GM18507 (cell line): ENCODE results near the gene TATDN2.
"Not testable (repeated sequence)": the region's sequence is repeated elsewhere in the genome, so short reads cannot be mapped to it uniquely, and the experiment has no call there.

Experiments used
- DNase-seq: peaks from one replicate; pipeline ENCODE4 v3.0.0; 2011; ENCODE audit warnings: low read depth; ENCODE audit not compliant: insufficient read length; ENCODE audit errors: extremely low spot score
- FAIRE-seq: peaks from 2 replicates; lab custom pipeline; 2011; peaks lifted over from hg19 to GRCh38; lab: Jason Lieb, UNC

Gene TATDN2

DNA sequence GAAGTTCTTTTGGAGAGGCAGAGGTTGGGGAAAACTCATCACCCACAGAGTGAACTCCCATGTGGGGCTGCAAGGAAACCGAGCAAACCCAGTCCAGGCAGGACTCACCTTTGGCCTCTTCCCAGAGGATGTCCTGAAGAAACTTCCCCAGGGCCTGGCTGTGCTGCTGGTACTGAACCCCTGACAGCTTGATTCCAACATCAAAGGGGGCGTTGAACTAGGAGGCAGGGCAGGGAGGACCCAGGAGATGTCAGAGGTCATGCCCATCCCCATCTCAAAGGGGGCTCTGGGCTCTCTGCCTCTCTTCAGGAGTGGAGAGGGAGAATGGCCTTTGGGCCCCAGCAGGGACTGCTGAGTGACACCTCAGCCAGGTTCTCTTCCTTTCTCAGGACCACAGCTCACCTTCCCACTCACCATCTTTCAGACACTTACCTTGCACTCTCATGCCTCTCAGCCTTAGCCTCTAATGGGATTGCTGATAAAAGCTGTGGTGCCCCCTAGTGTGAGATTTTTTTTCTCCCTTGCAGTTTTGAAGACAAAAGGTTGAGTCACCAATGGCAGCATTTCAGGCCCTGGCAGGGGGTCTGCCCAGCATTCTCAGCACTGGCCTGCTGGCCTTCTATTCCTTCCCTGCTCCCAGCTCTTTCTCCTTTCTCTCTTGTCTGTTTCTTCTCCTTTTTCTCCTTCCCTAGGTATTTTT, 38.5 kb downstream of the TATDN2 start:
- no peak for FAIRE-seq
- DNase-seq = no peak

DNA sequence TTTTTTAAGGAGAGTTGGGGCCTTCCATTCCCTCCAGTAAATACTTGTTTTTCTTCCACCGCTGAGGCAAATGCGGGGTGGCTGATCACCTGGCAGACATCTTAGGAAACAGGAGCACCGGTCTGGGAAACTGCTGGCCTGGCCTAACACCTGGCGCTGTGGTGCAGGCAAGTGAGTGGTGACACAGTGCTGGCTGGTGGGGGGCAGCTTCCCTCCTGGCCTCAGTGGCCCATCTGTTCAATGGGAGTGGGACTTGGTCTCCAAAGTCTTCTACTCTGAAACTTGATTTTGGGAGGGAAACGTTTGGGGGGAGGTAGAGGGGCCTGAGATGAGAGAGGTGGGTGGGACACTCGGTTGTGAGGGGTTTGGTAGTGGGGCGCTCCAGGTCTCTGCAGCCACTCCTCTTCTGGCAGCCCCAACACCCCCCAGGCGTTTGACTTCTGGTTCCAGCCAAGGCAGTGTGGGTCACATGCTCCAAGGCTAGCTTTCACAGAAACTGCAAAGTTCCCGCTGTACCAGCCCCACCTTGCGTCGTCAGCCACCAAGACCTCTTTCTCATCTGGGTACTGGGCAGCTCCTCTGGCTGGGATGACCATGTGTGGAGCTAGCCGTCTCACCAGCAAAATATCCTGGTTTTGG, 39.8 kb downstream of the TATDN2 start:
- no peak for DNase-seq
- no peak for FAIRE-seq

DNA sequence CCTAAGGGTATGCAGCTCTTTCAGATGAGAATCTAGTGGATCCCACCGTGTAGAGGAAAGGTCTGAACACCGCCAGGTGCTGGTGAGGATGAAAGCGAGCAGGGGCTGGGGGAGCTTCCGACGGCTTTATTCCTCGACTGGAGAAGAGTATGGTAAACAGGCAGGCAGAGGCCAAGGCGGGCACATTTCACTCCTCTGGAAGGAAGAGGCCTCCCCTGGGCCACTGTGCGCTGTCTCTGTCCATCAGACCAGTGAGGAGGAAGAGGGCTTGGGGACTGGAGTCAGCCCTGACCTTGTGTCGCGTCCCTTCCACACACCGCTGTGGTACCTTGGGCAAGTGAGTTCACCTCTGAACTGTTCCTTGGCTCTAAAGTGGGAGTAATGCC, 40.3 kb downstream of the TATDN2 start:
- FAIRE-seq (no peak), DNase-seq (no peak)

DNA sequence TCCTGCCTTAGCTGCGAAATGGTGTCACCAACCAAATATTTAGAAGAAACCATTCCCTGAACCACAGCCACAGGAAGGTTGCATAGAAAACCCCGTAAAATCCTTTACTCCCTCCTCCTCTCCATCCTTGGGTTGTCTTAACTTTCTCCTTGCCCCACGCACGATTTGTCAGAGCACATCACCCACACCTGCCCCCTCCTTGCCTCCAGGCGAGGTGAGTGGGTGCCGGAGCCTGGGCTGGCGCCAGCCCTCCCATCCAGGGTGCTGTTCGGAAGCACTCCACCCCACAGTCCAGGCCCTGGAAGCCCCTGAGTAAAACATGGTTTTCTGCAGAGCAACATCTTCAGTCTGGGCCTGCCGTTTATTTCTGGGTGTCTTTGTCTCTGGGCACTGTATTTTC, 40.8 kb downstream of the TATDN2 start:
- no peak for DNase-seq
- no peak for FAIRE-seq

DNA sequence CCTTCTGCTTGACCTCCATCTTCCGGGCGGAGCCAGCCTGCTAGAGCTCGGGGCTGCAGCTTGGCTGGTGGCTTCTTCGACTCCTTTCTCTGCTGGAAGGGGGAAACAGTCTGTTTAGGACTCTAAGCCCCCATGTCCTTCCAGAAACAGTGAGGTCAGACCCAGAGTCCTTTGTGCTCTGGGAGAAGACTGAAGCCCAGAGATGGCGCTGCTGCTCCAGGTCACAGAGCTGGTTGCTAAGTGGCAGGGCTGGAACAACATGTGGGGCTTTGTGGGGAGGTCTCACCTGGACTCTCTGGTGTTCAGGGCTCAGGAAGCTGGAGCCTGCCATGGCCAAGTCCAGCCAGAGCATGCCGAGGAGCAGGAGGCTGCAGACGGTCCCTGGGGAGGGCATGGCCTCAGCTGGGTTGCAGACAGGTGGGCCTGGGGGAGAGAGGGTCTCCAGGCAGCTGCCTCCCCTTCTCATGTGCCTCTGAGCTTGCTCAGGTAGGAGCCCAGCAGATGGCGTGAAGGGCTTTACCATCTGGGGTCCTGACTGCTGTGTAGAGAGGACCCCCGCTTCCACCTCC, 41.6 kb downstream of the TATDN2 start:
- DNase-seq = no peak
- no peak for FAIRE-seq

DNA sequence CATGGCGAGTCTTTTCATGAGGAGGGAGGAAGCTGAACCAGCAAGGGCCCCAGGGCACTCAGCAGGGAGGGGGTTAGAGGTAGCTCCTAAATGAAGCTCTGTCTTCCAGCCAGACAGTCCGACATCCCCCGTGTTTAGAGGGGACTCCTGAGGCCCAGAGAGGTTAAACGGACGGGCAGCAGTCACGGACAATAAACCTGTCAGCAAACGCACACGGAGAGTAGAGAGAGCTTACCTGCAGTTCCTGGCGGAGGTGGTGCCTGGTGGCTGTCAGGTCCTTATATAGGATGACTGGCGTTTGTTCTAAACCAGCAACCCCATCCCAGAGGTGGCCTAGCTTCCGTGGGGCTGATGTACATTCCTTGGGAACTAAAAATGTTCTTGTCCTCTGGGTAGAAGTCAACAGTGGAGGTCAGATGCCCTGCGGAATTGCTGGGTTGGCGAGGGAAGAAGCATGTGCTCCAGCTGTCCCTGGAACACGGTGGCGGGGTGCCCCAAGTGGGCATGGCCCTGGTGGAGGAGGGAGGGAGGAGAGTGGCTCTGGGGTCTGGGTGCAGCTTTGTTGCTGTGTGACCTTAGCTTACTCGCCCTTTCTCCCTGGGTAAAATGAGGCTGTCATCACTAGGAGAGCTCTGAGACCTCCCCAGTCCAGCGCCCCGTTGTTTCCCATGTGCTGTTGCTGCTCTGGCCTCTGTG, 42.4 kb downstream of the TATDN2 start:
- DNase-seq (no peak), FAIRE-seq (no peak)

DNA sequence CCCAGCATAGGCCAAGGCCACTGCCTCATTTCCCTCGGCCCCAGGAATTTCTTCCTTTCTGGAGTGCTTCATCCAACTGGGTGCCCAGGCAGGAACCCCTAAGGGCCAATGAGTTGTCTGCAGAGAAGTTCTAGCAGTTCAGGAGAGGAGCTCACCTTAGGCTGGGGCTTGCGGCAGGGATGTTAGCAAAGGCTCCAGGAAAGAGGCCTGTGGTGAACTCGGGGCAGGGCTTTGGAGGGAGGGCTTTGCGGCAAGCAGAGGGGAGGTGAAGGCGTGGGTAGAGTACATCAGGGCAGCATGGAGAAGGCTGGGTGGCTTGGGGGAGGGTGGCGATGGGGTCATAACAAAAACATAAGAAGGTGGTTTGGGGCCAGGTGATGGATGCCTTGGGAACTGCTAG, 43.4 kb downstream of the TATDN2 start:
- FAIRE-seq = no peak
- DNase-seq = no peak

DNA sequence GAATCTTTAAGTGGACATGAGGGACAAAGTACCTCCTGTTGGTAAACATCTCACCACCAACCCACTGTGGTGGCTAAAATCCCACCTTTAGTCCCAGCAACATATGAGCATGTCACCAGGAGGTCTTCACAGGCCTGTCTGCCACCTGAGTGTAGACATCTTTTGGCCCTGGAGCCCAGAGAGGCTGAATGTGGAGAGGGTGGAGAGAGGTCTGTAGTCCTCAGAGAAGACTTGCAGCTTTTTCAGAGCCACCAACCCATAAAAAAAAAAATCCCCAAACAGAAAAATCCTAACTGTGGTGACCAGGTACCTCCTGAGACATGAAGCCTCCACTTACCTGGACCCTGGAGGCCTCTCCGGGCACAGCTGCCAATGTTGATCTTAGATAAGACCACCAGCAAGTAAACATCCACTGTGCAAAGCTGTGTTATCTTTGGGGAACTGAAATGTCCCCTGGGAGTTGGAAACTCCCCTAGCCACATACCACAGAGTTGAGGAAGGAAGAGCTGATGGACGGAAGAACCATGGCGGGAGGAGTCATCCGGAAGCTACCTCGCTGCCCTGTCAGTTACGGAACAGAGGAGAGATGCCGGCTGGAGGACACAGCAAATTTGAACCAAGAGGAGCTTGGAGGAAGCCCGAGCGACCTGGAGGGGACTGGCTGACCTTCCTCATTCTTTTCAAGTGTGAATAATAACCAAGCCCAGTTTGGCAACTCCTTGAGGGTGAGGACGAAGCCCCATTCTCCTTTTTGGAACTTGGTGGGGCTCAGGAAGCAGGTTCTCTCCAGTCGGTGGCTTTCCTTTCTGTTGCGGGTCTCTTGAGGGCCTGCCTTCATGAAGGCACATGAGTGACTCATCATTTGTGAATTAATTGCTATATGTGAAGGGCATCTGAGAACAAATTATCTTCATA, 44.5 kb downstream of the TATDN2 start, which contains the start of gene GHRL:
Gene GHRL, minus strand, starts transcription at position 443 of the 915 bp plus-strand sequence. CDS start 2,767 bp downstream, outside the sequence.
- FAIRE-seq = peak; percentile 82
- DNase-seq = peak; percentile 49

DNA sequence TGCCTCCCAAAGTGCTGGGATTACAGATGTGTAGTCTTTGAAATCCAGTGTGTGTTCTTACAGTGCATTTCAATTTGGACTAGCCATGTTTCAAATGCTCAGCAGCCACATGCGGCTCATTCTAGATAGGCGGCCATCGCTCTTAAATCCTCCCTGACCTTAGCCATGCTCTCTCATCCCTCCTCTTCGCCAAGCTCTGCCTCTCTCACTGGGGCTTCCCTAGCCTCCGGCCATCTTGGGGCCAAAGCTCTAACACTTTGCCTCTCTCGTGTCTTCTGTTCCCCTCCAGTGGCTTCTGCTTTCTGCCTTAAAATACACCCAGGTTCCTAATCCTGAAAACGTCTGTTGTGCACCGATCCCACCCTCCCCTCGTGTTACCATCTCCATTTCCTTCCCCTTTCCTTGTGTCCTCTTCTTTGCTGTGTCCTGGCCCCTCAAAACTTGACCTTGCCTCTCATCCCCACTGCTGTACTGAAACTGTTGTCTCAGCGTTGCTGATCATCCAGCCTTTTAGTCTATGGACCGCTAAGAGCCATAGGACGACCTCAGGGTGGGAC, 45.8 kb downstream of the TATDN2 start:
- FAIRE-seq (no peak), DNase-seq (no peak)

DNA sequence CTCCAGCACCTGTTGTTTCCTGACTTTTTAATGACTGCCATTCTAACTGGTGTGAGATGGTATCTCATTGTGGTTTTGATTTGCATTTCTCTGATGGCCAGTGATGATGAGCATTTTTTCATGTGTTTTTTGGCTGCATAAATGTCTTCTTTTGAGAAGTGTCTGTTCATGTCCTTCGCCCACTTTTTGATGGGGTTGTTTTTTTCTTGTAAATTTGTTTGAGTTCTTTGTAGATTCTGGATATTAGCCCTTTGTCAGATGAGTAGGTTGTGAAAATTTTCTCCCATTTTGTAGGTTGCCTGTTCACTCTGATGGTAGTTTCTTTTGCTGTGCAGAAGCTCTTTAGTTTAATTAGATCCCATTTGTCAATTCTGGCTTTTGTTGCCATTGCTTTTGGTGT, 49.8 kb downstream of the TATDN2 start:
- not testable (repeated sequence) for DNase-seq, FAIRE-seq

DNA sequence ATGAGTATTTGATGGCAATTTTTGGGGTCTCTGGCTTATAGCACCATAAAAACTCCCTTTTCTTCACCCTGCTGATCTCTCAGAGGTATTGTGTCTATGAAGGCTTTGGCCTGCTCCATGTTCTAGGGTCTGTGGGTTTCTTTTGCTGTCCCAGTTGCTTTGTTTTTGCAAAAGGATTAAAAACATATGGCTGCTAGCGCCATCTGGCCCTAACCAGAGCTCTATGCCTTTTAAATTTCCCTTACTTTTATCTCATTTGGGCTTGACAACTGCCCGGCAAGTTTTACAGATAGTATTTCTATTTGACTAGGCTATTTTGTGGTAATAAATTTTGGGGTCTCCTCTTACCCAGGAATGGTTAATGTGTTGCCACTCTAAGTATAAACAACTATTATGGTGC, 50.9 kb downstream of the TATDN2 start:
- FAIRE-seq (no peak), DNase-seq (no peak)

DNA sequence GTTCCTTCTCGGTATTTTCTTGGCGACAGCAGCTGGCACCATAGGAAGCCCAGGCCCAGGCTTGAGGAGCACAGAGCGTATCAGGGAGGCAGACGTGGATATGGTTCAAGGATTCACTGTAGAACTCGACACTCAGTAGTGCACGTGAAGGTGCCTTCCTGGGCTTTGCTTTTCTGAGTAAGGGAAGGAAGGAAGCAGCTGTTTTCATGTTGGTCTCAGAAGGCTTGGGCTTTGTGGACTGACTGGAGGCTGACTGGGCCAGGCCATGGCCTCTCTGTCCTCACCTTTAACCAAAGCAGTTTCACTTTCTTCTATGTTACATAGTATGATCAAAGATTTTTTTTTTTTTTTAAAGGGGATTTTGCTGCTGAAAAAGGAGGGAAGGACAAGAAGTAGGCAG, 51.4 kb downstream of the TATDN2 start:
- DNase-seq (no peak), FAIRE-seq (no peak)

DNA sequence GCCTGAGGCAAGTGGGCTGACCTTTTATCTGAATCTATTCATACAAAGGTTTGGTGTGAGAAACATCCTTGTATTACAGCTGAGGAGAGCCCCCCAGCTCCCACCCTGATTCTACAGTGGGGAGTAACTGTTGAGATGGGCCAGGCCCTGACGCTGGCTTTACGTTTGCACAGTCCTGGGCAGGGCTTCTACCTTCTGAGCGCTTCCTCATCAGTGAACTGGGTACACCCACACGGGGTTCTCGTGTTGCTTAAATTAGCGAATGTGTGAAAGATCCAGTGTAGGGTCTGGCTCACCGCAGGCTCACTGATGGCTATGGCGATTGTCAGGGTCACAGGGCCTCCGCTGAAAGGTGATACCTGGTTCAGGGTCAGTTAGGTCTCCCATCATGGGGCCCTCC, 51.8 kb downstream of the TATDN2 start:
- FAIRE-seq = no peak

DNA sequence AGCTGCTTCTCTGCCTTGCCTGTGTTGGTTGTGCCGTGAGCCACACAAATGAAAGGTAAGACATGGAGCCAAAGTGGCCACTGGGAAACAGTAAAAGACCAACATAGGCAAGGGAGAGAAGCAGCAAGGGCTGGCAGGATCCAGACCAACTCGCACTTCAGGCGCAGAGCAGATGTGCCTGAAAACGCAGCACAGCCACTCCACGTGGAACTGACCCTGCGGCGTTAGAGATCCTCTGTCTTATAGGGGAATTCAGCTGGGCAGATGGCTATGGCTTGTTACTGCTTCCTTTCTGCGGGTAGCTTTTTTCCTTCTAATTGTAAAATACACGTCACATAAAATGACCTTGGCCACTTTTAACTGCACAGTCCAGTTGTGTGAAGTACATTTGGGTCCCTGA, 54.8 kb downstream of the TATDN2 start:
- FAIRE-seq (no peak), DNase-seq (no peak)

More for the DNA sequence above, 51.8 kb downstream of the TATDN2 start:
- DNase-seq = no peak

DNA sequence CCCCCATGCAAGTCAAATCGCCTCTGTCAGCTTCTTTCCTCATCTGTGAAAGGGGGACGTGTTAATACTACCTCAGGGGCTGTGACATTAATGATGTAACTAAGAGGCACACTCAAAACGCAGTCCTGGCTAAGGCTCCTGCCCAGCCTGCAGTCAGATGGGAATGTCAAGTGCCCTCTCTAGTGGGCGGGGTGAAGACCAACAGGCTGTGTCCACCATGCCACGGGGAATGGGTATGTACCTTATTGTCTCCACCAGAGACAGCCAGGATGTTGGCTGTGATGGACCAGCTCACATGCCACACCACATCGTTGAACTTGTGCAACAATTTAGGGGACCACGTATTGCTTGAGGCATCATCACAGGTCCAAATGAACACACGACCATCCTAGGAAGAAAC, 55.5 kb downstream of the TATDN2 start:
- DNase-seq (no peak), FAIRE-seq (no peak)

DNA sequence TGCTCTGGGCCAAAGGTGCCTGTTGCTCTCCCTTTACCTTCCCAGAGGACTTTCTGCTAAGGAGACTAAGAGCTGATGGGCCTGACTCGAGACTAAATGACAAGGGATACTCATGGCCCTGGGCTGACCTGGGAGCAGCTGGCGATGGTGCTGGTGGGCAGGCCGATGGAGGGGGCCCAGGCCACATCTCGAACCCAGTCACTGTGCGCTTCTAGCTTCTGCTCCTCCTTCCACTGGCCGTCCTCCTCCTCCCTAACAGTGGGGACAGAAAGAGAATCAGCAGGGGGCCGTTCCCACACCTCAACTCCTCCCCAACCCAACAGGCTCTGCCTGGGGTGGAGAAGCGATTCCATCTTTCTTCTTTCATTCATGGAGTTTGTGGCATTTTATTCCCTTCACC, 56.6 kb downstream of the TATDN2 start:
- FAIRE-seq (no peak), DNase-seq (no peak)

DNA sequence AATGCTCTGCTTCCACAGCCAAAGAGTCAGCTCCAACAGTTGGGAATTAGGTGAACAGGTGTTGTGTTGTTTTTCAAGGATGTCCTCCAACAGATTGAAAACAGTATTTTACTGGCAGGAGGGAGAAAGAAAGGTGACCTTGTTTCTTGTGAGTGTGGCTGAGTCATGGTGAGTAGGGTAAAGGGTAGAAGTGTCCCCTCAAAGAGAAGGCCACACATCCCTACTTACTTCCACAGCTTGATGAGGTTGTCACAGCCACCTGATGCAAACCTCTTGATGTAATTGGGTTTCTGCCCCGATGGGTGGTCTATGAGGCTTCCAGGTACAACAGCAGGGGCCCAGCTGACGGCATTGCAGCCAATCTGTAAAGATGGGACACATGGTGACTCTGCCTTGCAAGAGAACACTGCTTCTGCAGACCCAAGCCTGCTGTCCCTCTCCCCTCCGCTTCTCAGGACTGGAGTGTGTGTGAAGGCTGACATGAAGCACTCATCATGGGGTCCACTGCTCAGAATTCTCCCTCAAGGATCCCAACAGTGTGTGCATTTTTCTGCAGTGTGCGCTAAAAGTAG, 57.2 kb downstream of the TATDN2 start:
- DNase-seq = no peak
- FAIRE-seq = no peak

DNA sequence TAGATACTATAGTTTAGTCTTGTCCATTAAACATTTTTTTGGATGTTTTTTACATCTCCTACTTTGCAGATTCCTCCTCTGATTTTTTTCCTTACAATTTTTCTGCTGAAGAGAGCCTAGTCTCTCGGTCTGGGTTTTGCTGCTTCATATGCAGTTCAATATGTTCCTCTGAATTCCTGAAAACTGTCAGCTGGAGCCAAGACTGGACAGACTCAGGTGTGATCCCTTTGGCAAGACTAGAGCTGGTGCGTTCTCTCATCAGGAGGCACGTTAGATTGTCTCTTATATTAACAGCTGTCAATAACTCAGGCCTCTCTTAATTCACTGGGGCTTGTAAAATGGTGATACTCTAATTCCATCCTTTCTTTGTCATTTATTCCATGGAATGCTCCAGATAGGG, 57.9 kb downstream of the TATDN2 start:
- FAIRE-seq = no peak

DNA sequence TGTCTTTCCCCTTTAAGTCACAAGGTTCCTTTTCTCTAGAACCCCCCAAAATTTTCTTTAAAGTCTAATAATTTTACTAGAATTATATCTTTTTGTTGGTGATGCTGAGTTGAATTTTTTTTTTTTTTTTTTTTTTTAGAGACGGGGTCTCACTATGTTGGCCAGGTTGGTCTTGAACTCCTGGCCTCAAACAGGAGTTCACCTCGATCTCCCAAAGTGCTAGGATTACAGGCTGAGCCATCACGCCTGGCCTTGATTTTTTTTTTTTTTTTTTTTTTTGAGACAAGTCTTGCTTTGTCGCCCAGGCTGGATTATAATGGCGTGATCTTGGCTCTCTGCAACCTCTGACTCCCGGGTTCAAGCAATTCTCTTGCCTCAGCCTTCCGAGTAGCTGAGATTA, 60.4 kb downstream of the TATDN2 start:
- FAIRE-seq = no peak
- no peak for DNase-seq

More for the DNA sequence above, 57.9 kb downstream of the TATDN2 start:
- DNase-seq = no peak
